ENCODE measurements around the gene UBE2Z.

GRCh38 chr17:48930435-48930873 is 22.2 kb downstream of the UBE2Z start:
- TF ChIP-seq CTCF (IDR thresholded peaks at IDR 0.05): no peak
- no peak for TF ChIP-seq POLR2A (IDR thresholded peaks at IDR 0.05)

Data from right lobe of liver (tissue), 4 donors.